Left hindlimb (tissue), 1 donor: ENCODE data around the gene TGFBR3L.

Experiments used
- DNase-seq: peaks from one replicate; pipeline ENCODE4 v3.0.0-alpha.2; 2018

The TGFBR3L gene

GRCh38 chr19:7904074-7905020 lies 10.3 kb upstream of the TGFBR3L start:
- peak; percentile 61 for DNase-seq

DNA sequence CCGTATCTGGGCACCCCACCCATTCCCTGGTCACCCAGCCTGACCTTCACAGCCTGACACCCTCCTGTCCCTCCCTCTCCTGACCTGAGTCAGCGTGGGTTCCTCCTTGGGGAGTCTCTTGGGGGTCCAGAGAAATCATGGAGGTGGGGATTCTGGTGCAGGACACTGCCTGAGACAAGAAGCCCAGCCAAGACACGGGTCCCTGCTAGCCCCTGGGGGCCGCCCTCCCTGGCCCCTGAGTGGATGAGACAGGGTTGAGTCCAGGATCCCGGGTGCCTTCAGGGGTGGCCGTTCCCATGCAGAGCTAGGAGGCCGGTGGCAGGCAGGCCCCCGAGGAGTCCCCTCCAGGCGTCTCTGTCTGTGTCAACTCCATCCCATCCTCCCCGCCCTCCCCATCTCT lies 9.4 kb upstream of the TGFBR3L start:
- no peak for DNase-seq

GRCh38 chr19:7905859-7906258 lies 8.8 kb upstream of the TGFBR3L start:
- no peak for DNase-seq

DNA sequence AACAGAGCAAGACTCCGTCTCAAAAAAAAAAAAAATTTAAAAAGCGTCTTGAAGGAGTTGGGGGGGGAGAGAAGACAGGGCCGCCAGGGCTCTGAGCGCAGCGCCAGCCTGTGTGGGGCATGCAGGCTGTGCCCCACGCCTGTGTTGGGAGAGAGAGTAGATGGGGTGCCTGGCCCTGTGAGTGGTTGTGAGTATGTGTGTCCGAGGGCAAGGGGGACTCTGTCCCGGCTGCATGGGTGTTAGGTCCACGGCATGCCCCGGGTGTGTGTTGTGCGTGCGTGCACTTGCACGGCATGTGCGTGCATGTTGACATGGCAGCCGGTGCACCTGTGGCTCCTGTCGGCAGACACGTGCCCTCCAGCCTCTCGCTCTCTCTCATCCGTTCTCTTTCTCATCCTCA lies 7.5 kb upstream of the TGFBR3L start:
- no peak for DNase-seq

DNA sequence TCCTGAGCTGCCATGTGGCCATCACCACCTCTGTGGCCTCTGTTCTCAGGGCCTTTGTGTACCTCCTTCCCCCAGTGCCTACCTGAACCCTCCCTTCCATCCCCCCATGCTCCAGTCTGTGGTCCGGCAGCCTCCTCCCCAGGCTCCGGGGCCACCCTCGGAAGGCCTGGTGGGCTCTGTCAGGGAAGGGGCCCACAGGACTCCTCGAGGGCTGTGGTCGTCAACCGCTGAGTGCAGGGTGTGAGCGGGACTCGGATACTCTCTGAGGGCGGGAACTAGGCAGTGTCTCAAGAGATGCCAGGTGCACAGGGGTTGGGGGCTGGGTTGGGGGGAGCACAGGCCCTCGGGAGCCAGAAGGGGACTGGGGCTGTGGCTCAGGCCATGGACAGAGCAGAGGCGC lies 7.1 kb upstream of the TGFBR3L start:
- no peak for DNase-seq

GRCh38 chr19:7908078-7908699 lies 6.4 kb upstream of the TGFBR3L start:
- DNase-seq = no peak

DNA sequence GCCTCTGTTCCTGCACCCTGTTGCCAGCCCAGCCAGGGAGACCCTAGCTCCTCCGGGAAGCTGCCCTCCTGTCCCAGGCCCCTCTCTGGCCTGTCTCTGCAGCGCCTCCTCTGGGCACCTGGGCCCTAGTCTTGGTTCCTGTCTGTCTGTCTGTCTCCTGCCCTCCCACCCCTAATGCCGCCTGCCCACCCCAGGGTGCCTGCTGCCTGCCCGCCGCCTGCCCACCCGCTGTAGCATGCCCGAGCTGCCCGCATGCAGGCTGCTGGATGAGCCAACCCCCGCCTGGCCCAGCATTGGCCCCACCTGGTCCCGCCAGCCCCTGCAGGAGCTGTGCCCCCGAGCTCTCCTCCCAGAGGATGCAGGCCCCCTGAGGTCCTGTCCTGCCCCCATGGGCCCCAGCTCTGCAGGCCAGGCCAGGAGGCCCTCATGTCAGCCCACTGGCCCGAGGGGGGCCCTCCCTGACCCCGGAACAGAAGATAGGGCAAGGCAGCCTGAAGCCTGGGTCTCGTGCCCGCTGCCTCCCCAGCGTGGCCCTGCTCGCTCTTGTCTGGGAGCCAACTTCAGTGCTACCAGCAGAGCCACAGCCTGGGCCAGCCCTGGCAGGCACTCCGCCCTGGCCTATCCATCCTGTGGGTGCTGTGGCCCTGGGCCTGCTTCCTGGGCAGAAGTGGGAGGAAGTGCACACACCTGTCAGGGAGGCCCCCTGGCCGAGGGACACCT lies 5.7 kb upstream of the TGFBR3L start:
- no peak for DNase-seq

GRCh38 chr19:7909471-7910067 lies 5.1 kb upstream of the TGFBR3L start:
- no peak for DNase-seq

GRCh38 chr19:7910321-7911161 lies 4.1 kb upstream of the TGFBR3L start:
- DNase-seq = no peak

- DNase-seq = no peak
These were observed 3.0 kb upstream of the TGFBR3L start for GRCh38 chr19:7911508-7912143.

GRCh38 chr19:7912144-7912696 lies 2.4 kb upstream of the TGFBR3L start:
- no peak for DNase-seq

DNA sequence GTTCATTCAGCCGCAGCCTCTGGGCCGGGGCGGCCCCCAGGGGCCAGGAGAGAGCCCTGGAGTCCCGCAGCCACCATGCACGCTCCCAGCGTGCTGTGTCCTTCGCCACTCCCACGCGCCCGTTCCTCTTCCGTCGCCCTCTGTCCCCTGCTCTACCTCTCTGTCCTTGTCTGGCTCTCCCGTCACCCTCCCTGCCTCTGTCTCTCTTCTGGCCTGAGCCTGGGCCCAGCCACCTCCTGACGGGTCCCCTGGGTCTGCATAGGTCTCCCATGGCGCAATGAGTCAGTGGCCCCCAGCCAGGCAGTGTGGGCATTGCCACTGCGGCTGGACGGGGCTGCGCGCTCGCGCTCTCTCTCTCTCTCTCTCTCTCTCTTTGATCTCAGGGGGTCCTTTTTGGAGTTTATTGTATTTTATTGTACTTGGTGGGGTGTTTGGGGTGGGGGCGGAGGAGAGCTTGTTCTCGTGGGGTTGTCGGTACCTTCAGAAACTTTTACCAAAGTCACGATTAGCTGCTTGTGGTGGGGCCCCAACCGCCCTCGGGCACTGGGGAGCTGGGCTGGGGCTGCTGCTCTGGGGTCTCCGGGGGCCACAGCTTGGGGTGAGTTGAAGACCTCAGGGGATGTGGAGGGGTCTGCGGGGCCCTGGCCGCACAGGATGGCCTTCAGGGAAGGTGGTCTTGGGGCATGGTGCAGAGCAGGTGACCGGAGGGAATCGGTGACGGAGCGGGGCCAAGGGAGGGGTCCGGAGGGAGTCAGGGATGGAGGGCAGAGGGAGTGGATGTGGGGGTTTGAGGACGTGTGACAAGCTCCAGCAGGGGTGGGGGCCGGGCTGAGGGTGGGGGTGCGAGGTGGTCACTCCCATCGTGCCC lies 1.7 kb upstream of the TGFBR3L start:
- no peak for DNase-seq

- no peak for DNase-seq
These were observed 978 bp upstream of the TGFBR3L start for GRCh38 chr19:7913652-7914051.

DNA sequence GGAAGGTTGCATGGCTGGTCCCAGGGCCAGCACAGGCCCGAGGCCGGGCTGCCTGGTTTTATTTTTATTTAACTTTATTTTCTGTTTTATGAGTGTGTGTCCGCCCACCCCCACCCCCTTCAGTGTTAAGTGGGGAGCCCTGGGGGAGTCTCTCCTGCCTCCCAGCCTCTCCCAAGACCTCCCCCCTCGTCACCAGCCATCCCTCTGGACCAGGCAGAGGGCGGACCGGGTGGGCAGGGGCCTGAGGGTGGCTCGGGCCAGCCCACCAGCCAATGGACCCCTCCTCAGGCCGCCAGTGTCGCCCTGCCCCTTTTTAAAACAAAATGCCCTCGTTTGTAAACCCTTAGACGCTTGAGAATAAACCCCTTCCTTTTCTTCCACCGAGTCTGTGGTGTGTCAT lies 531 bp upstream of the TGFBR3L start:
- no peak for DNase-seq

DNA sequence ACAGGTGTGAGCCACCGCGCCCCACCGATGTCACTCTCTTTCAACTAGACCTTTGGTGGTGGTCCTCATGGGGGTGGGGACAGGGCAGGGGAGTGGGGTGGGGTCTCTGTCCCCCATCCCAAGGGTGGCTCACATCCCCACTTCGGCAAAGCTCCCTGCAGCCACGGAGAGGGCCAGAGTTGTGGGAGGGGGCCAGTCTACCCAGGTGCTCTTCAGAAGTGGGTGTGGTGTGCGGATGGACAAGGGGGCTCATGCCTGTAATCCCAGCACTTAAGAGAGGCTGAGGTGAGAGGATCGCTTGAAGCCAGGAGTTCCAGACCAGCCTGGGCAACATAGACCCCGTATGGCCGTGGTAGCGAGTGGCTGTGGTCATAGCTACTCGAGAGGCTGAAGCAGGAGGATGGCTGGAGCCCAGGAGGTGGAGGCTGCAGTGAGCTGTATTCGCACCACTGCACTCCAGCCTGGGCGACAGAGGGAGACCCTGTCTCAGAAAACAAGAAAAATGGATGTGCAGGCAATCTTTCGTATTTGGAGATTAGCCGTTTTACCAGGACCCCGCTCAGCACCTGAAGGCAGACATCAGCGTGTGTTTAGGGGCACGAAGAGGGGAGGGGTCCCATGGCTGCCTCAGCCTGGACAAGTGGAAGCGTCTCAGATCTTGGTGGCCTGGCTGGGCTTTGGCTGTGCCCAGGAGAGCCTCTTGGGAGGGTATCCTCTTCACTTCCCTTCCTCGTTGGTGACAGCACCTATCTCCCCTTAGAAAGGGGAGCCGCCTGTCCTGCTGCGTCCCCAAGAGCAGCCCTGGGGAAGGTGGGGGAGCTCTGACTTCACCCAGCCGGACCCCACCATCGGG lies 846 bp downstream of the TGFBR3L start:
- DNase-seq = no peak

DNA sequence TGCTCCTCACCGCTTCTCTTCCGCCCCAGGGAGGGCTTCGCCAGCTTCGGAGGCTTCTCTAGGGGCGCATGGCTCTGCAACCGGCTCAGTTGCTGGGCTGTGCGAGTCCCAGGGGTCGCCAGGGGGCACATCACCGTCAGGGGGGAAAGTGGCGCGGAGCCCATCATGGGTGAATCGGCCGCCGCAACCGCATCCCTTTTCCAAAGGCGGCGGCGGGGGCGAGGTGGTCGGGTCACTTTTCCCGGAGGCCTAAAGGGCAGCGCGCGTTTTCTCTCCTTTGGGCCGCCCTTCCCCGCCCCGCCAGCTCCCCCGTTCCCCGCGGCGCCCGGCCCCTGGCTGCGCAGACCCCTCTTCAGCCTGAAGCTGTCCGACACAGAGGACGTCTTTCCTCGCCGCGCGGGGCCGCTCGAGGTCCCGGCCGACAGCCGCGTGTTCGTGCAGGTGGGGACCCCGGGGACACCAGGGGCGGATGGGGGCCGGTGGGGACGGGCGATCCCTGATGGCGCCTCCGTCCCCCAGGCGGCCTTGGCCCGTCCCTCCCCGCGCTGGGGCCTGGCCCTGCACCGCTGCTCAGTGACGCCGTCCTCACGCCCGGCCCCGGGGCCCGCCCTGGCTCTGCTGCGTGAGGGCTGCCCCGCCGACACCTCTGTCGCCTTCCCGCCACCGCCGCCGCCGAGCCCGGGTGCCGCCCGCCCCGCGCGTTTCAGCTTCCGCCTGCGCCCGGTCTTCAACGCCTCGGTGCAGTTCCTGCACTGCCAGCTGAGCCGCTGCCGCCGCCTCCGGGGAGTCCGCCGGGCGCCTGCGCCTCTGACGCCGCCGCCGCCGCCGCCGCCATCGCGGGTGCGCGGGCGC lies 1.7 kb downstream of the TGFBR3L start:
- DNase-seq = peak; percentile 35

DNA sequence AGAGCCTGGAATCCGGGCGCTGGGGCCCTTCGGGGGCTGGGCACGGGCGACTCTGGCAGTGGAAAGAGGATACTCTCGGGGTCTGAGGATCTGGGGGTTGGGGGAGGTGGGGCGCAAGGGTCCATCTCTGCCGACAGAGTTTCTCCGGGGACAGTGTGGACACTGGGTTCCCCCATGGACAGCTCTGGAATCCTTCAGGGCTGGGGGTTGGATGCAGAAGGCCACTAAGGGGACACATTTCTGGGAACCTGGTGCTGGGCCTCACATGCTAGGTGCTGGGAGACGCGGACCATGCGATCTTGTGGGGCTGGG lies 2.3 kb downstream of the TGFBR3L start:
- DNase-seq = no peak

DNA sequence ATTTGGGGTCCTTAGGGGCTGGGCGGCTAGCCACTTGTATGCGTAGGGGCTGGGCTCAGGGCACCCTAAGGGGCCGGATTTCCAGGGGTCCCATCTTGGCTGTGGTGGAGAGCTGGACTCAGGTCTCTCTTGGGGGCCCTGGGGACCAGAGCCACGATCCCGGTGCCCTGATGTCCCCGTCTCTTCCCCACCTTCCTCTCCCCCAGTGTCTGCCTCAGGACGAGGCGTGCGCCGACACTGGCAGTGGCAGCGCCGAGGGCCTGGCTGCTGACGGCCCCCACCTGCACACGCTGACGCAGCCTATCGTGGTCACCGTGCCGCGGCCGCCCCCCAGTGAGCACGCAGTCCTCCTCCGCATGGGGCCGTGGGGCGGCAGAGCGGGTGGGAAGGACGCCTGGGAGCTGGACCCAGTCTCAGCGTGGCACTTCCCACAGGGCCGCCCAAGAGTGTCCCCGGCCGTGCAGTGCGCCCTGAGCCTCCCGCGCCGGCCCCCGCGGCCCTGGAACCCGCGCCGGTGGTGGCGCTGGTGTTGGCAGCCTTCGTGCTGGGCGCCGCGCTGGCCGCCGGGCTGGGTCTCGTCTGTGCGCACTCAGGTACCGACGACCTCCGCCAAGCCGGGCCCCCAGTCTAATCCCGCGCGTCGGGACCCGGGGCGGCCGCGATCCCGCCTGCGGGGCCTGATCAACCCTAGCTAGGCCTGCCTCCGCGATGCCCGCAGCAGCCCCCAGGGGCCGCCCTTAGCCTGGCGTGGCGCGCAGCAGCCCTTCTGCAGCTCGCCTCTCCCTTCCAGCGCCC lies 2.8 kb downstream of the TGFBR3L start:
- no peak for DNase-seq
